GM10266 (cell line): ENCODE results near the gene POU2F1.

ENCODE experiments used
- DNase-seq: peaks from one replicate; pipeline ENCODE4 v3.0.0; 2012; ENCODE audit errors: extremely low spot score
- CTCF ChIP-seq: IDR thresholded peaks from 2 replicates; pipeline ENCODE4 v1.5.1; 2012; ENCODE audit warnings: mild to moderate bottlenecking, low read depth; ENCODE audit not compliant: control insufficient read depth, insufficient read depth; ENCODE audit errors: missing control alignments

Gene POU2F1

GRCh38 chr1:167462341-167462740, 241.7 kb downstream of the POU2F1 start:
- no peak for TF ChIP-seq CTCF
- DNase-seq = no peak

DNA sequence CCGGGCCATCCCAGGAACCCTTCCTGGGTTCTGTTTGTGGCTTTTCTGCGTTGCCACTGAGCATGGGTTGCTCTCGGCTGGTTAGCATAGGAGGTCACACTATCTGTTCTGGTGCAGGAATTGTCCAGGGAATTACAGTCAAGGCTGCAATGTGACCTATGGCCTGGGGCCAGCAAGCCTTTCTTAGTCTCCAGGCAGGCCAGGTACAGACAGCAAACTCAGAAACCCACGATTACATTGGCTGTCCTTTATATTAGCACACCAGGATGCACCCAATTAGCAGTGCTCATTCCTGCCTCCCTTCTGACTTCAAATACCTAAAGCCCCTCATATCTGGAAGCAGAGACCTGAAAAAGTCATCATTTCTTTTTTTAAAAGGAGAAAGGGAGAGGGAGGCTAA, 242.4 kb downstream of the POU2F1 start:
- TF ChIP-seq CTCF = no peak
- no peak for DNase-seq

GRCh38 chr1:167463875-167464575, 243.3 kb downstream of the POU2F1 start:
- no peak for DNase-seq
- TF ChIP-seq CTCF = no peak

GRCh38 chr1:167465018-167465417, 244.3 kb downstream of the POU2F1 start:
- DNase-seq = no peak
- no peak for TF ChIP-seq CTCF

DNA sequence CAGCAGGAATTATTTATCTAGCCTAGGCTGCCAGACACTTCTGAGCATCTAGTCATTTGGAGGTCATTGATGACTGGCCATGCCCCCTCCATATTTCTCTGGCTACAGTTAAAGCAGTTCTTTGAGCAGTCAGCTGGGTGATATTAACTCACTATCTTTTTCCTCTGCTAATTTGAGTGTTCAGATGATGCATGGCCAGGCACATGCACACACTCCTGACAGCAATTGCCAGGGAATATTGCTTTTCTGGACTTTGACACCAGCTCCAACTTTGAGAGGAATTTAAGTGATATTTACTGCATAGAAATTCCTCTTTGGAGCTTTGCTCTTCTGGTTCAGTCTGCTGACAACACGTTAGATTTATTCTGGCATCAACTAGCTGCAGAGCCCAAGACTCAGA, 245.1 kb downstream of the POU2F1 start:
- no peak for DNase-seq
- TF ChIP-seq CTCF = no peak

GRCh38 chr1:167467126-167467710, 246.5 kb downstream of the POU2F1 start:
- no peak for TF ChIP-seq CTCF
- no peak for DNase-seq

- TF ChIP-seq CTCF = no peak
- no peak for DNase-seq
Measured at GRCh38 chr1:167467752-167468151, 247.1 kb downstream of the POU2F1 start.
